Left lobe of liver (tissue), 2 donors: Measurements from ENCODE around the gene CEP170. TPM values are rescaled to one million over a fixed set of nuclear protein-coding genes. Genes with fewer than 3 reads are reported as not detected.

ENCODE experiments used
- ATAC-seq: fragments of 200-7000 bp; cut with Tn5 transposase; one replicate; pipeline ENCODE4 v1.9.1; 2020; ENCODE audit warnings: mild to moderate bottlenecking, moderate library complexity
- DNase-seq: peaks from one replicate; pipeline ENCODE4 v3.0.0-alpha.2; 2020; ENCODE audit warnings: low spot score
- total RNA-seq: library from RNA; stranded (reverse); gene quantifications from one replicate; pipeline ENCODE4 v1.2.1, GENCODE V29; 2021
- donor health status: DM: no; HTN: no; CAD: no; lungs with moderate emphysema.
- donor health status: DM: no; HTN: yes; CAD: no.

Gene CEP170
- total RNA-seq = 11.3 TPM

DNA sequence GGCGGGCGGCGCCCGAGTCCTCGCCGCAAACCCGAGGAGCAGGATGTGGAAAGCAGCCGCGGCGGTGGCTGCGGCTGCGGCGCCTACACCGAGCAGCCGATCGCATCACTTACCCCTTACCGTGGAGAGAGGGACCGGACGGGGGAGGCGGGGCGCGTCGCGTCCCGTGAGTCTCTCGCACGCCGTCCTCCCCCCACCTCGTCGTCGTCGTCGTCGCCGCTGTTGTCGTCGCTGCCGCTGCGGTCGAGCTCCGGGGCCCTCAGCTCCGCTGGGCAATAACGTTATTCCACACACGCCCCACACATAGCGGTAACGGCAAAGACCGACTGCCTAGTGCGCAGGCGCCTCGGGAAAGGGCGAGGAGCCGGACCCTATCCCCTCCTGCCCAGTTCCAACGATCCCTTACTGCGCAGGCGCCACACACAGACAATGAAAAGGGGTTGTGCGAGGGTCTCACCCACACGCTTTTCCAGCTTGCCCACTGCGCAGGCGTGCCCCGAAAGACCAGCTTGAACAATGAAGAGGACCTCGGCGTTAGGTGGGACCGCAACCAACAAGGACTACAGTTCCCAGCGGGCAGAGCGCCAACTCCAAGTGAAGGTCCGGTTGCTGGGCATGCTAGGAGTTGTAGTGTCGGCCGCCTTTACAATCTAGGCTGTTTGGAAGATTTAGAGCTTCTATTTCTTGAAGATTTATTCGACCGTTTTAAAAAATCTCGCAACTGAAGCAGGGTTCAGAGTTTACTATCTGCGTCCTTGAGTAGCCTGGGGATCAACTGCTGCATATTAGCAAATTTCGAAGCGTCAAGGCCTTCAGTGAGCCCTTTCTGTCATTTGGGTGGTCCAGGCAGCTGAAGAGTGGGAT is at the start of gene CEP170:
CEP170 (minus strand) TSS at position 355 of the 864 bp plus-strand sequence. CDS start 30,001 bp downstream, outside the sequence.
- peak; percentile 75 for ATAC-seq
- peak; percentile 94 for DNase-seq

- ATAC-seq (no peak), DNase-seq (no peak)
Measured at GRCh38 chr1:243301059-243301458, 46.0 kb upstream of the CEP170 start.

DNA sequence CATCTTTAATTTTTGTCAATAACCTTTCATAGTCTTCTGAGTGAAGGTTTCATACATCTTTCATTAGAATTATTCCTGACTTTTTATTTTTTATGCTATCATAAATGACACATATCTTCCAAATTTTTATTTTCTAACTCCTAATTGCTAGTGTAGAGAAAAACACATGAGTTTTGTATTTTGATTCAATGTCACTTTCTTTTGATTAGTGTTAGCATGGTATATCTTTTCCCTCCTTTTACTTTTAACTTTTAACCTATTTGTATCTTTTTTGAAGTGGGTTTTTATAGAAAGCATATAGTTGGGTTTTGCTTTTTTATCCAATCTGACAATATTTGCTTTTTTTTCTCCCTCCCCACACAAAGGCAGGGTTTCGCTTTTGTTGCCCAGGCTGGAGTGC is 44.0 kb upstream of the CEP170 start:
- DNase-seq (no peak), ATAC-seq (no peak)

- ATAC-seq (no peak), DNase-seq (no peak)
Measured at GRCh38 chr1:243294723-243295121, 39.6 kb upstream of the CEP170 start.

GRCh38 chr1:243293941-243294722 is 39.1 kb upstream of the CEP170 start:
- no peak for ATAC-seq
- DNase-seq = no peak

GRCh38 chr1:243292117-243292516 is 37.0 kb upstream of the CEP170 start:
- no peak for DNase-seq
- ATAC-seq = no peak

DNA sequence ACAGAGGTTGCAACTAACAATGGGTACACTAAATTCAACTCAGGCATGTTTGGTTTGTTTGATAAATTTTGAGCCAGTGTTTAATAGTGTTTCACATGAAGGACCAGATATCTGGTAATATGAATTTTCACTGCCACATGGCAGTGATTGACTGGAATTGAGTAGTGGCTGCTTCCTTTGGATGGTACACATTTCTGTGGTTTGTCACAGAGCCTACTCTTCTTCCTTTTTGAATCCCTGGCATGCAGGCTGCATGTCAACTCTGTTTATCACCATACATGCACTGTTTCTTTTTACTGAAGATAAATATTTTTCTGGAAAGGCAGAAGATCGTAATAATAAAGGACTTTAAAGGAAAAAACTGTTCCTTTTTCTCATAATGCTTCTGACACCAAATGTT is 36.2 kb upstream of the CEP170 start:
- ATAC-seq (no peak), DNase-seq (no peak)

- ATAC-seq (no peak), DNase-seq (no peak)
Measured at GRCh38 chr1:243288062-243288461, 33.0 kb upstream of the CEP170 start.

- peak; percentile 39 for ATAC-seq
Measured at GRCh38 chr1:243287652-243288051, 32.6 kb upstream of the CEP170 start.

GRCh38 chr1:243287123-243287460 is 32.0 kb upstream of the CEP170 start:
- no peak for DNase-seq
- ATAC-seq = no peak

More at GRCh38 chr1:243287652-243288051, 32.6 kb upstream of the CEP170 start:
- no peak for DNase-seq

DNA sequence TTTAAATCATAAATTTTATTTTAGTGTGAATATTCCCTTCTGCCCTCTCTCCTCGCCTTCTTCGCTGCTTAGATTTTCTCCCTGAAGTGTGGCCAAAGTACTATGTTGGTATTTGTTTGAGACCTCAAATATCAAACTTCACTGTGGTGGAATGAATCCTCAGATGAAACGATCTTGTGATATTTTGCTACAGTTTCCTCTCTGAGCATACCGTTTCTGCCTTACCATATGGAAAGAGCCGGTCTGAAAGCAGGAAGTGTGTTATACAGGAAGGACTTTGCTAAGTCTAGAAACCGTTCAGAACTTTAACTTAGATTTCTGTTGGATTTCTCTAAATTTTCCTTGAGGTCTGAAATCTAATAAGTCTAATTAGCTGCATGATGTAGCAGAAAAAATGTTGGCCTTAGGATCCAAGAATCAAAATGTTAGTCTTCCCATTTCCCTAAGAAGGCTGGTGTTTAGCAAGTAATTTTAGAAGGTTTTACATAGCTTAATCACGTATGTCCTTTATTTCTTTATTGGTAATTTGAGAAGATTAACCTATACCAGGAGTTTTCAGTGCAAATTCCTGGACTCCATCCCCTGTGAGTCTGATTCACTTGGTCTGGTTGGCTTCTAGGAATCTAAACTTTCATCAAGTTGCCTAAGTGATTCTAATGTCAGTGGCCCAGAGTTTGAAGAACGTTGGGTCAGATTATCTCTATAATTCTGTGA is 31.5 kb upstream of the CEP170 start:
- ATAC-seq = peak; percentile 25
- no peak for DNase-seq

DNA sequence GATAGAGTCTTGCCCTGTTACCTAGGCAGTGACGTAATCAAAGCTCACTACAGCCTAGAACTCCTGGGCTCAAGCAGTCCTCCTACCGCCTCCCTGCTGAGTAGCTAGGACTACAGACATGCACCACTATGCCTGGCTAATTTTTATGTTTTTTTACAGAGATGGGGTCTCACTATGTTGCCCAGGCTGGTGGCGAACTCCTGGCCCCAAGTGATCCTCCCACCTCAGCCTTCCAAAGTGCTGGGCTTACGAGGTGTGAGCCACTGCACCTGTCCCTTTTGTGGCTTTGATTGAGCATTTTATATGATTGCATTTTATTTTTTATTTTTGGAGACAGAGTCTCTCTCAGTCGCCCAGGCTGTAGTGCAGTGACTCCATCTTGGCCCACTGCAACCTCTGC is 26.6 kb upstream of the CEP170 start:
- ATAC-seq (no peak), DNase-seq (no peak)

- DNase-seq = no peak
Measured at GRCh38 chr1:243280571-243281129, 25.6 kb upstream of the CEP170 start.

GRCh38 chr1:243275316-243275715 is 20.2 kb upstream of the CEP170 start:
- DNase-seq (no peak), ATAC-seq (no peak)

More at GRCh38 chr1:243280571-243281129, 25.6 kb upstream of the CEP170 start:
- ATAC-seq = no peak

DNA sequence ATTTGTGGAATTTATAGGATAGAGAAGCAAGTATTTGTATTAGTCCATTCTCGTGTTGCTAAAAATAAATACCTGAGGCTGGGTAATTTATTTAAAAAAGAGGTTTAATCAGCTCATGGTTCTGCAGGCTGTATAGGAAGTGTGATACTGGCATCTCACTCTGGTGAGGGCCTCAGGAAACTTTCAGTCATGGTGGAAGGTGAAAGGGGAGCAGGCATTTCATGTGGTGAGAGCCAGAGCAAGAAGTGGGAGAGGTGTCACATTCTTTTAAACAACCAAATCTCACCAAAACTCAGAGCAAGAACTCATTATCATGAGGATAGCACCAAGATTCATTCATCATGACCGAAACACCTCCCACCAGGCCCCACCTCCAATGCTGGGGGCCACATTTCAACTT is 18.9 kb upstream of the CEP170 start:
- DNase-seq (no peak), ATAC-seq (no peak)

DNA sequence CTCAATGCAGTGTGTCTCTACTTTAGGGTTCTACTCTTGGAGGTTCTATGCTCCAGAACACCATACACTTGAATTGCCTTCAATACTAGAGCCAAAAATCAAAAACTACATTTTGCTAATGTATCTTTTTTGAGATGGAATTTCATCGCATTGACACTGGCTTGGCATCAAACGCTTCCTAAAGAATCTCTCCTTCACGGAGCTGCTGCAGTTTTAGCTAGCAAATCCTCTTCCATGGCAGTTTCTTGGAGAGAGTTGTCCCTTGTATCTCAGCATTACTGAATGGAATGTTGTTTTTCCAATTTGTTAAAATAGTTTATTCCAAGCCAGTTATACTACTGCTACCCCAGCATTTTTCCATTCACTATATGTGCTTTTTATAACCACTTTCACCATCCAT is 18.4 kb upstream of the CEP170 start:
- ATAC-seq = no peak

GRCh38 chr1:243272401-243272800 is 17.3 kb upstream of the CEP170 start:
- no peak for DNase-seq
- no peak for ATAC-seq

More for the DNA sequence above, 18.4 kb upstream of the CEP170 start:
- DNase-seq = no peak

GRCh38 chr1:243271996-243272395 is 16.9 kb upstream of the CEP170 start:
- DNase-seq = no peak
- no peak for ATAC-seq

DNA sequence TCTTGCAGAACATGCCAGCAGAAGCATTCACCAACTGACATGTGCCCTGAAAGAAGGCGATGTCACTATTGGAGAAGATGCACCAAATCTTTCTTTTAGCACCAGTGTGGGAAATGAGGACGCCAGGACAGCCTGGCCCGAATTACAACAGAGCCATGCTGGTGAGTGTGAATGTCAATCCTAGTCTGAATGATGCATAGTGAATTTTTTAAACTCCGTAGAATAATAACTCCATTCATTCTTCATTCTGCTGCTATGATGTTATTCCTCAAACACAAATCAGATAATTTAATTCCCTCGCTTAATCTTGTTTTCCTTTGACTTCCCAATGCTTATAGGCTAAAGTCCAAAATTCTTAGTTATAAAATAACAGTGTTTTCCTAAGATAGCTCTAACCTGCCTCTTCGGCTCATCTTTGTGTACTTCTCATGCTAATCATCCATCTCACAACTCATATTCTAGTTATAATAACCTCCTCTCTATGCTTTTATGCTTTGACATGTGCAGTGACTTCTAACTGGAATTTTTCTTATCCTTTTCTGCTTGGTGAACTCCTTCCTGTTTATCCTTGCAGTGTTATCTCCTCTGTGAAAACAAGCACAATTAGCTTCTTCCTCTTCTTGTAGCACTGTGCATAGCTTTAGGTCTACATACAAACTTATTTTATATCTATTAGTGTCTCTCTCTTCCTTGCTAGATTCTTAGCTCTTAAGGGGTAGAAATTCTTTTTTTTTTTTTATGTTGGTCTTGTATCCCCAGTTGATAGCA is 15.2 kb upstream of the CEP170 start:
- peak; percentile 27 for ATAC-seq
- DNase-seq = no peak

GRCh38 chr1:243269461-243269801 is 14.3 kb upstream of the CEP170 start:
- ATAC-seq (no peak), DNase-seq (no peak)
